Panc1 (cell line): ENCODE results near the gene SMIM1. TPM values are rescaled to one million over a fixed set of nuclear protein-coding genes. Genes with fewer than 3 reads are reported as not detected.
A peak's percentile ranks its signal among the peaks of the same experiment; 100 is the strongest.

Experiments used
- ATAC-seq: fragments of 200-7000 bp; cut with Tn5 transposase; 2 replicates; pipeline ENCODE4 v1.9.1; 2020; ENCODE audit warnings: mild to moderate bottlenecking, moderate library complexity
- BruUV-seq: library from RNA; stranded (reverse); fragments of 400-500 nt; replicated peaks from 2 replicates; lab custom pipeline; 2021; lab: Mats Ljungman, UMichigan
- CTCF ChIA-PET: fragments of 300-600 bp; sonication (Branson Sonifier 250); formaldehyde crosslinking; loops from one replicate; lab custom pipeline; 2022; ENCODE audit warnings: antibody characterized with exemption; lab: Charles Lee
- POLR2A ChIA-PET: fragments of 300-600 bp; sonication (Branson Sonifier 250); formaldehyde crosslinking; loops from one replicate; lab custom pipeline; 2022; ENCODE audit warnings: antibody characterized with exemption; lab: Charles Lee
- DNase-seq: peaks from one replicate; pipeline ENCODE4 v3.0.0-alpha.2; 2010; ENCODE audit warnings: low read depth, low spot score
- H3K27ac ChIP-seq: 2 replicates; pipeline ENCODE4 v1.5.1; 2011; ENCODE audit warnings: mild to moderate bottlenecking, low read length, inconsistent platforms
- H3K27me3 ChIP-seq: fragments of 200-500 bp; sonication (Bioruptor generic); 2 replicates; pipeline ENCODE4 v1.6.0; 2014; ENCODE audit warnings: low read length, inconsistent platforms; ENCODE audit not compliant: control insufficient read depth, insufficient read depth
- H3K36me3 ChIP-seq: fragments of 200-500 bp; sonication (Bioruptor generic); 2 replicates; pipeline ENCODE4 v1.5.1; 2014; ENCODE audit warnings: inconsistent platforms, mild to moderate bottlenecking, low read length, moderate library complexity; ENCODE audit not compliant: control insufficient read depth, insufficient read depth
- H3K4me1 ChIP-seq: 2 replicates; pipeline ENCODE4 v1.5.1; 2011; ENCODE audit warnings: inconsistent platforms, mild to moderate bottlenecking, low read length, moderate library complexity; ENCODE audit not compliant: control insufficient read depth, insufficient read depth
- H3K4me3 ChIP-seq, 2 experiments: 2 replicates each; pipeline ENCODE4 v1.5.1; 2011 to 2012; ENCODE audit warnings: low read depth in 2 of 2, low read length in 2 of 2, mild to moderate bottlenecking in 2 of 2, inconsistent platforms in 1 of 2, moderate library complexity in 1 of 2
- H3K9me3 ChIP-seq: fragments of 200-500 bp; sonication (Bioruptor generic); 2 replicates; pipeline ENCODE4 v1.5.1; 2014; ENCODE audit warnings: low read depth, mild to moderate bottlenecking, inconsistent platforms, low read length, moderate library complexity; ENCODE audit not compliant: control insufficient read depth, insufficient read depth
- POLR2AphosphoS5 ChIP-seq: IDR thresholded peaks from 2 replicates; pipeline ENCODE4 v1.6.1; 2012; ENCODE audit warnings: mild to moderate bottlenecking, low read depth, low read length, moderate library complexity
- SIN3A ChIP-seq: IDR thresholded peaks from 2 replicates; pipeline ENCODE4 v1.6.1; 2012; ENCODE audit warnings: low read depth, mild to moderate bottlenecking, low read length, moderate library complexity, borderline replicate concordance; ENCODE audit not compliant: insufficient read depth
- TCF7L2 ChIP-seq: IDR thresholded peaks from 2 replicates; pipeline ENCODE4 v1.6.1; 2011; ENCODE audit warnings: mild to moderate bottlenecking, low read depth, low read length, inconsistent platforms
- in situ Hi-C: cut with HindIII; loops from 2 replicates; pipeline ENCODE4 v1.10.0; 2016; ENCODE audit warnings: low sequenced_read_pairs, low pct_unique_long_range_greater_than_20kb
- intact Hi-C: fragments of 100-400 bp; cut with micrococcal nuclease; formaldehyde crosslinking; loops from one replicate; pipeline ENCODE4 v1.10.0; 2022; ENCODE audit not compliant: unreplicated experiment
- total RNA-seq: library from RNA; stranded (reverse); gene quantifications from one replicate; pipeline ENCODE4 v1.2.1, GENCODE V29; 2021; ENCODE audit not compliant: unreplicated experiment
- TF ChIP-seq, protein P1 (sequence below): fragments of 450-650 bp; IDR thresholded peaks from 2 replicates; pipeline ENCODE4 v1.5.1; 2017; ENCODE audit warnings: mild to moderate bottlenecking
- TF ChIP-seq, protein P2 (sequence below), 2 experiments: IDR thresholded peaks; 2 replicates each; pipeline ENCODE4 v1.6.1; 2011 to 2012; ENCODE audit warnings: low read depth in 2 of 2, control low read depth in 1 of 2, low read length in 1 of 2, mild to moderate bottlenecking in 1 of 2, moderate library complexity in 1 of 2; ENCODE audit not compliant: insufficient read depth in 1 of 2

SMIM1 gene
- total RNA-seq, 1 experiment from 2014 or later, result 35.5 TPM

DNA sequence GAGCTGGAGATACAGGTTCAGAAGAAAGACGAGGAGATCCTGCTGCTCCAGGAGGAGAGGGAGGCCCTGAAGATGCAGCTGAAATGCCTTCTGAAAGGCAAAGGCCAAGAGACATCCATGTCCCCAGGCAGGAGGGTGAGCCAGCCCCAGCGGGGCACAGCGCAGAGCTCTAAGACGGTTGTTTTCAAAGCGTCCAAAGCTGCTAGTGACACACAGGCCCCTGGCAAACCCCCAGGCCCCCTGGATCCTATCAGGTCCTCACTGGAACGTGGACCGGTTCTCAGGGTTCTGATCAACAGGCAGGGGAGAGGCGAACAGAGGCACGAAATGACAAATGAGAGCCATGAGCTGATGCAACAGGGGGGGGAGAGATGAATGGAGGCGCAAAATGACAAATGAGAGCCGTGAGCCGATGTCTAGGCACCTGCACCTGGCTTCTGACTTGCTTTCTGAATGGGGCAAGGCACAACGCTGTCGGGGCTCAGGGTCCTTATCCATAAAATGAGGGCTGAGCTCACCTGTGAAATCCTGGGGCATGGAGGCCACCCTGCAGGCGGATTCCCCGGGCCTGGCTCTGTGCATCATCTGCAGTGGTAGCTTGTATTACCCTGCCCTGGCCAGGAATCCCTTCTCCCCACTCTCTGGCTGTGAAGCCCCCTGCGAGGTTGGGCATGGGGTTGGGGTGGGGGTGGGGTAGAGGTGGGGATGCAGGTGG is 11.1 kb upstream of the SMIM1 start:
- POLR2A ChIA-PET, result no interaction called here
- in situ Hi-C loops (no loop called here), intact Hi-C loops (no loop called here)
- CTCF ChIA-PET, result interaction anchor here (1.3 kb wide), 1 partner anchor 14 kb away, joined by 3 read pairs; no protein-coding TSS in a partner anchor
- TF ChIP-seq POLR2AphosphoS5, result no peak
- TF ChIP-seq, protein P1, sequence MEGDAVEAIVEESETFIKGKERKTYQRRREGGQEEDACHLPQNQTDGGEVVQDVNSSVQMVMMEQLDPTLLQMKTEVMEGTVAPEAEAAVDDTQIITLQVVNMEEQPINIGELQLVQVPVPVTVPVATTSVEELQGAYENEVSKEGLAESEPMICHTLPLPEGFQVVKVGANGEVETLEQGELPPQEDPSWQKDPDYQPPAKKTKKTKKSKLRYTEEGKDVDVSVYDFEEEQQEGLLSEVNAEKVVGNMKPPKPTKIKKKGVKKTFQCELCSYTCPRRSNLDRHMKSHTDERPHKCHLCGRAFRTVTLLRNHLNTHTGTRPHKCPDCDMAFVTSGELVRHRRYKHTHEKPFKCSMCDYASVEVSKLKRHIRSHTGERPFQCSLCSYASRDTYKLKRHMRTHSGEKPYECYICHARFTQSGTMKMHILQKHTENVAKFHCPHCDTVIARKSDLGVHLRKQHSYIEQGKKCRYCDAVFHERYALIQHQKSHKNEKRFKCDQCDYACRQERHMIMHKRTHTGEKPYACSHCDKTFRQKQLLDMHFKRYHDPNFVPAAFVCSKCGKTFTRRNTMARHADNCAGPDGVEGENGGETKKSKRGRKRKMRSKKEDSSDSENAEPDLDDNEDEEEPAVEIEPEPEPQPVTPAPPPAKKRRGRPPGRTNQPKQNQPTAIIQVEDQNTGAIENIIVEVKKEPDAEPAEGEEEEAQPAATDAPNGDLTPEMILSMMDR, result no peak
- no peak for TF ChIP-seq SIN3A
- no peak for TF ChIP-seq TCF7L2
- TF ChIP-seq, protein P2, sequence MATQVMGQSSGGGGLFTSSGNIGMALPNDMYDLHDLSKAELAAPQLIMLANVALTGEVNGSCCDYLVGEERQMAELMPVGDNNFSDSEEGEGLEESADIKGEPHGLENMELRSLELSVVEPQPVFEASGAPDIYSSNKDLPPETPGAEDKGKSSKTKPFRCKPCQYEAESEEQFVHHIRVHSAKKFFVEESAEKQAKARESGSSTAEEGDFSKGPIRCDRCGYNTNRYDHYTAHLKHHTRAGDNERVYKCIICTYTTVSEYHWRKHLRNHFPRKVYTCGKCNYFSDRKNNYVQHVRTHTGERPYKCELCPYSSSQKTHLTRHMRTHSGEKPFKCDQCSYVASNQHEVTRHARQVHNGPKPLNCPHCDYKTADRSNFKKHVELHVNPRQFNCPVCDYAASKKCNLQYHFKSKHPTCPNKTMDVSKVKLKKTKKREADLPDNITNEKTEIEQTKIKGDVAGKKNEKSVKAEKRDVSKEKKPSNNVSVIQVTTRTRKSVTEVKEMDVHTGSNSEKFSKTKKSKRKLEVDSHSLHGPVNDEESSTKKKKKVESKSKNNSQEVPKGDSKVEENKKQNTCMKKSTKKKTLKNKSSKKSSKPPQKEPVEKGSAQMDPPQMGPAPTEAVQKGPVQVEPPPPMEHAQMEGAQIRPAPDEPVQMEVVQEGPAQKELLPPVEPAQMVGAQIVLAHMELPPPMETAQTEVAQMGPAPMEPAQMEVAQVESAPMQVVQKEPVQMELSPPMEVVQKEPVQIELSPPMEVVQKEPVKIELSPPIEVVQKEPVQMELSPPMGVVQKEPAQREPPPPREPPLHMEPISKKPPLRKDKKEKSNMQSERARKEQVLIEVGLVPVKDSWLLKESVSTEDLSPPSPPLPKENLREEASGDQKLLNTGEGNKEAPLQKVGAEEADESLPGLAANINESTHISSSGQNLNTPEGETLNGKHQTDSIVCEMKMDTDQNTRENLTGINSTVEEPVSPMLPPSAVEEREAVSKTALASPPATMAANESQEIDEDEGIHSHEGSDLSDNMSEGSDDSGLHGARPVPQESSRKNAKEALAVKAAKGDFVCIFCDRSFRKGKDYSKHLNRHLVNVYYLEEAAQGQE (IDR thresholded peaks at IDR 0.05; ENCODE audit: insufficient read depth in 1 of 2, low read depth in 2 of 2, low read length in 1 of 2), result no peak
- DNase-seq (no peak), ATAC-seq (no peak)
- Histone ChIP-seq H3K27ac (no peak overlapping the region), H3K4me1 (no peaks in the 10 kb centered on the region), H3K9me3 (no peaks in the 10 kb centered on the region), H3K27me3 (0 out of 2 replicates have a peak, but pooled peaks cover 3% of the 10 kb centered on the region), H3K36me3 (no peaks in the 10 kb centered on the region), H3K4me3 (no peak overlapping the region)
- no TSS peak for BruUV-seq

DNA sequence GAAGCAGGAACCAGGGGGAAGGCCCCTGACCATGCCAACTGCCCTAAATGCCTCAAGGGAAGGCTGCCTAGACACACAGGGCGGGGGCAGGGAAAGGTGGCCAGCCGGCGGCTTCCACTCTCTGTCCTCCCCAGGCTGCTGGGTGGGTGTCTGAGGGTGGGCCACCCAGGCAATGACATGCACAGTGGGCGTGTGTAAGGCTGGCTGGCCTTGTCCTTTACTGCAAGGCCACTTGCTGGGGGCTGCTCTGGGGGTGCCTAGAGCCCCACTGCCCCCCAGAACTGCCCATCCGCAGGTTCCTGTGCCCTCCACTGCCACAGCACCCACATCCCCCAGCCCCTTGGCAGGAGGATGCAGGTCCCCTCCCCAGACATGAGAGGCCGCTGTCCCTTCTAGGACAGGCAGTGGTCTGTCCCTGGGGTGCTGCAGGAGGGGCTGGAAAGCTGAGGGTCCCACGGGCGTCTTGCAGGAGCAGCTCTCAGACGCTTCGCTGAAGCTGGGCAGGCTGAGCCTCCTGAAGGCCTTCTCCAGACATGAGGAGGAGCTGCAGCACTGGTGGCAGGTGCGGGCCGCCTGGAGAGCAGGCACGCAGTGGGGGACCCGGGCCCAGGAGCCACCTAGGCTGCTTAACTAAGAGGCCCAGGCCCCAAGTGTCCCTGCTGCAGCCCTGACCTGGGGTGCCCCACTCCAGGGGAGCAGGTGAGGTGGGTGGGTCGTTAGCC is 10.2 kb upstream of the SMIM1 start:
- no peak overlapping the region for H3K4me3 ChIP-seq
- intact Hi-C loops (no loop called here), in situ Hi-C loops (no loop called here)
- BruUV-seq, result no TSS peak
- DNase-seq, result no peak
- H3K9me3 ChIP-seq, result no peaks in the 10 kb centered on the region
- no peaks in the 10 kb centered on the region for H3K36me3 ChIP-seq
- peak; percentile 22; the same call in 1 of the 2 replicates for ATAC-seq
- TF ChIP-seq, protein P1, result no peak
- TF ChIP-seq POLR2AphosphoS5 (no peak), TCF7L2 (no peak), SIN3A (no peak)
- TF ChIP-seq, protein P2 (IDR thresholded peaks at IDR 0.05; ENCODE audit: insufficient read depth in 1 of 2, low read depth in 2 of 2, low read length in 1 of 2), result no peak
- POLR2A ChIA-PET, result no interaction called here
- H3K27ac ChIP-seq, result no peak overlapping the region
- H3K27me3 ChIP-seq, result 0 out of 2 replicates have a peak, but pooled peaks cover 3% of the 10 kb centered on the region
- H3K4me1 ChIP-seq, result no peaks in the 10 kb centered on the region
- CTCF ChIA-PET, result no interaction called here
